ENCODE data around the gene LANCL2.
"Not testable (repeated sequence)": the region's sequence is repeated elsewhere in the genome, so short reads cannot be mapped to it uniquely, and the experiment has no call there.

LANCL2 gene

GRCh38 chr7:55438757-55439525 is 73.8 kb downstream of the LANCL2 start:
- no peak for DNase-seq

GRCh38 chr7:55439627-55440026 is 74.5 kb downstream of the LANCL2 start:
- DNase-seq = no peak

DNA sequence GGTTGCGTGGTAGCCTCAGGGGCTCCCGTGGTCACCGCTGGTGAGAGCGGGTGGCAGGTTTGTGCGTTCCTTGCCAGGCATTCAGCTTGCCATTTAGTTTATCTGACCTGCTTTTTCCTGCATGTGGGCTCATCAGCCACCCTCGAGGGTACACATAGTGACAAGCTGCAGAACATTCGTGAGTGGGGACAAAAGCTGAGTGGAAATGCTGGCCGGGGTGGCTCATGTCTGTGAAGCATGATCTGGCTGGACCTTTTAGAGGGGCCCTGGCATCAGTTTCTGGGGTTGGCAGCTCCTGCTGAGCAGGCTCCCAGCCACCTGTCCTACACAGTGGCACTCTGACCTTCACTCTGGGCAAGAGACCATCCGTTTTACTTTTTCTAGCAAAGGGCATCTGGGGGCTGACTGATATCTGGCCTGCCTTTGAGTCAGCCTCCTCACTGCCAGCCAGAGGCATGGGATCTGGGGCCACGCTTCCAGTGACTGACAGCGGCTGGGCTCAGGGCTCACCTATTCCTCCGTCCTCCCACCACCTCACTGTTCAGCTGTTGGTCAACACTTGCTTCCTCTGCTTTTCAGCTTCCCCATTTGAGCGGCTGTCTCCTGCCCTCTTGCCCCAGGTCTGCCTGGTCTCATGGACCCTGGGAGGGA is 75.0 kb downstream of the LANCL2 start:
- no peak for DNase-seq

GRCh38 chr7:55441002-55441401 is 75.9 kb downstream of the LANCL2 start:
- DNase-seq = no peak

GRCh38 chr7:55441774-55442522 is 76.8 kb downstream of the LANCL2 start:
- DNase-seq = no peak

DNA sequence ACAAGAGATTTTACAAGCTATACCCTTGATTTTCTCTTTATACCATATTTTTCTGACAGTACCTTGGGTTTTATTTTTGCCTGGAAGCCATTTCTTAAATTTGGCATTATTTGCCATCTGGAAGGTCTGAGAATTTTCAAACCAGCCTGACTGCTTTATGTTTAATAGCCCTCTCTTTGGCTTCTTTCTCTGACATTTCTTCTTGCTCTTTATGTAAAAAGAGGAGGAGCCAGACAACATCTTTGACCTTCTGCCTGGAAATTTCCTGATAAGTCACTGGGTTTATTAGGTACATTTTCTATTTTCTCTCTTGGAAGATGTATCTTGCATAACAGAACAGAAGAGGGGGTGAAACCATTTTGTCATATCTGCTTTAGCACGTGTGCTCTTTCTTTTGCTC is 79.6 kb downstream of the LANCL2 start:
- DNase-seq = no peak

GRCh38 chr7:55448526-55448925 is 83.4 kb downstream of the LANCL2 start:
- DNase-seq = no peak

GRCh38 chr7:55449205-55449991 is 84.3 kb downstream of the LANCL2 start:
- DNase-seq = no peak

GRCh38 chr7:55449992-55450535 is 84.9 kb downstream of the LANCL2 start:
- DNase-seq = no peak

DNA sequence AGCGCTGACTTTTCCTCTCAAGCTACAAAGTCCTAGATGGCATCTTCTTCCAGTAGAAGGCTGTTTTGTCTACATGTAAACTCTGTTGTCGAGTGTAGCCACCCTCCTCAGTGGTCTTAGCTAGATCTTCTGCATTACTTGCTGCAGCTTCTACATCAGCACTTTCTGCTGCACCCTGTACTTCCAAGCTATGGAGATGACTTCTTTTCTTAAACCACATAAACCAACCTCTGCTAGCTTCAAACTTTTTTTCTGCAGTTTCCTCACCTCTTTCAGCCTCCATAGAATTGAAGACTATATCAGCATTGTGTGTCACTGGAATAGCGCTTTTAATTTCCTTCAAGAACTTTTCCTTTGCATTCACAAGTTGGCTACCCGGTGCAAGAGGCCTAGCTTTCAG is 87.8 kb downstream of the LANCL2 start:
- DNase-seq = no peak

DNA sequence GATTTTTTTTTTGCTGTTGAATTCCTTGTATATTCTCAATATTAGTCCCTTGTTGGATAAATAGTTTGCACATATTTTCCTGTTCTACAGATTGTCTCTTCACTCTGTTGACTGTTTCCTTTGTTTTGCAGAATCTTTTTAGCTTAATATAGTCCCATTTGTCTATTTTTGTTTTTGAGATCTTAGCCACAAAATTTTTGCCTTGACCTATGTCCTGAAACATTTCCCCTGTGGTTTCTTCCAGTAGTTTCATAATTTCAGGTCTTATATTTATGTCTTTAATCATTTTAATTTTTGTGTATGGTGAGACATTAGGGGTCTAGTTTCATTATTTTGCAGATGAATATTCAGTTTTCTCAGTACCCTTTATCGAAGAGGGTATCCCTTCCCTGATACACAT is 92.7 kb downstream of the LANCL2 start:
- DNase-seq = no peak

GRCh38 chr7:55458351-55458750 is 93.2 kb downstream of the LANCL2 start:
- DNase-seq = no peak

- no peak for DNase-seq
Measured at GRCh38 chr7:55463686-55464262, 98.6 kb downstream of the LANCL2 start.

- no peak for DNase-seq
Measured at GRCh38 chr7:55464422-55464821, 99.3 kb downstream of the LANCL2 start.

DNA sequence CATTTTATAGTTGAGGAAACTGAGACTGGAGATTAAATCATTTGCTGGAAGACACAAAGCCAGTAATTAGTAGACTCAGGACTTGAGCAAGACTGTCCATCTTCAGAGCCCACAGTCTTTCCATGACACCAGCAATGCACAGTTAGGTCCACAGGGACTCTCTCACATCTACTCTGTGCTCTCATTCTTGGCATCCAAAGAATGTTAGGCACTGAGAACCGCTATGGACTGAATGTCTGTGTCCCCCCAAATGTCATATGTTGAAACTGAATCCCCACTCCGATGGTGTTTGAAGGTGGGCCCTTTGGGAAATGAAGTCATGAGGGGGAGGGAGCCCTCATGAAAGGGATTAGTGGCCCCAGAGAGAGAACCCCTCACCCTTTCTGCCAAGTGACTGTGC is 100.6 kb downstream of the LANCL2 start:
- DNase-seq = no peak

DNA sequence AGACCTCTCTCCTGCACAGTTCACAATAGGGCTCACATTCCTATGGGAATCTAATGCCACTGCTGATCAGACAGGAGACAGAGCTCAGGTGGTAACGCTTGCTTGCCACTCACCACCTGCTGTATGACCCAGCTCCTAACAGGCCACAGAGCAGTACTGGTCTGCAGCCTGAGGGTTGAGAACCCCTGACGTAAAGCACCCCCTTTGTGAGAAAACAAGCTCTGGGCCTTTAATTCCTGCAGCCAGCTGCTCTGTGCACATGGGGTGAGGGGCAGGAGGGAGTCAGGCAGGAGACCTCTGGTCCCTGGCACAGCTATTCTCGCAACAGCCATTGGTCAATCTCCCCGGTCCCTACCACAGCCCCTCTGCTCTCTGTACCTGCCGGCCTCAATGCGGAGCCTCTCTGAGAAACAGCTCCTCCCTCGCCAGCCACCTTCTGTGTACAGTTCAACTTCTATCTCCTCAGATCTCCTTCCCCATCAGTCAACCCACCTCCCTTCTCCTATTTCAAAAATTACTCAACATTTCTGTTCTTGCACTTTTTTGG is 102.0 kb downstream of the LANCL2 start:
- no peak for DNase-seq

GRCh38 chr7:55468495-55468894 is 103.4 kb downstream of the LANCL2 start:
- DNase-seq = no peak

DNA sequence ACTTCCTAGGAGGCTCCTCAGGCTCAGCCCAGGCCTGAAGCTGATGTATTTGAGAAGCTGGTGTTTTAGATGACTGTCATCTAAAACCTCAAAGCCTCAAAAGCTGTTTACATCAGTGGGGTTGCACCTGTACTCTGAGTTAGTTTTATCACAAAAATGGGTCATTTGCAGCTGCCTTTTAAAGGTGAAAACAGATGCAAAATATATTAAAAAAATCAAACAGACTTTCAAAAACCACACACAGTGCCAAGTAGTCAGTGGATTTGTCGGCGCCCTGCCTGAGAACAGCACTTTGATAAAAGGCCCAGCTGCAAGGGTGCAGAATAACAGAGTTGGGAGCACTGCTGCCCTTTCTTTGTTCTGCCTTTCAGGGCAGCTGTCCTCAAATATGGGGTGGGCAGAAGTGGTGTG is 104.1 kb downstream of the LANCL2 start:
- no peak for DNase-seq

GRCh38 chr7:55469721-55470120 is 104.6 kb downstream of the LANCL2 start:
- DNase-seq = no peak

DNA sequence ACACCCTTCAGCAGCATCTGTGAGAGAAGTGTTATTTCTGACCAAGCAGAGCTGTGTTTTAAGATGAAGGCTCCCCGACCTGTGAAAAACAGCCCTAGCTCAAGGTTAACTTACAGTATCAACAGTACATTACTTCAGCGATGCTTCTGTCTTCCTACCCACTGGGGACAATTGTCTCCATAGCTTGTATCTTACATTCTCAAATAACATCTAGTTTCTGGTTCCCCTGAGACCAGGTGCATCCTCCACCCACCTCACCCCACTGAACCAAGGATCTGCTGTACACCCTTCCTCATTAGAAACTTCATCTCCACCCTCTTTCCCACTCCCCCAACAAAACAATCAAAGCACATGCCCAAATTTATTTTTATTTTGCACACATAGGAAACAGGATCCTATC is 105.1 kb downstream of the LANCL2 start:
- no peak for DNase-seq

DNA sequence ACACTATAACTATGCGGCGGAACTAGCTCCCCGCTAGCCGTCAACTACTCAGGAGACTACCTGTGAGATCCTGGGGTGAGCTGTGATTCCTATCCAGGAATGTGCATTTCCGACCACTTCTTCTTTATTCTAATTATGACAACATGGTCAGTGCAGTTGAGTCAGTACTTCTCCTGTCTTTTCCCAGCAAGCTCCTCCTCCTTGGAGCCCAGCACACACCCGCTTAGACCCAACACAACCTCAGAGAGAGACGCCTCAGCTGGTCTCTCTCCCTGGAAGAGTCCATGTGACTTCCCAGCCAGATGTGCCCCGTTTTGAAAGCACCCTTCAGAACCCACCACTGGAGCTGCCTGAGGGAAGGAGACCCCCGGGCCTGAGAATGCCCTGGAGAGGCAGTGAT is 106.5 kb downstream of the LANCL2 start:
- DNase-seq = not testable (repeated sequence)

GRCh38 chr7:55472406-55472805 is 107.3 kb downstream of the LANCL2 start:
- DNase-seq = not testable (repeated sequence)

Data from activated CD4-positive, alpha-beta T cell treated with anti-CD3 and anti-CD28 coated beads, Interleukin-2, amount 50 U/mL, for 4 hours (primary cell).